Measurements from ENCODE around the gene CILP2.

Gene CILP2

DNA sequence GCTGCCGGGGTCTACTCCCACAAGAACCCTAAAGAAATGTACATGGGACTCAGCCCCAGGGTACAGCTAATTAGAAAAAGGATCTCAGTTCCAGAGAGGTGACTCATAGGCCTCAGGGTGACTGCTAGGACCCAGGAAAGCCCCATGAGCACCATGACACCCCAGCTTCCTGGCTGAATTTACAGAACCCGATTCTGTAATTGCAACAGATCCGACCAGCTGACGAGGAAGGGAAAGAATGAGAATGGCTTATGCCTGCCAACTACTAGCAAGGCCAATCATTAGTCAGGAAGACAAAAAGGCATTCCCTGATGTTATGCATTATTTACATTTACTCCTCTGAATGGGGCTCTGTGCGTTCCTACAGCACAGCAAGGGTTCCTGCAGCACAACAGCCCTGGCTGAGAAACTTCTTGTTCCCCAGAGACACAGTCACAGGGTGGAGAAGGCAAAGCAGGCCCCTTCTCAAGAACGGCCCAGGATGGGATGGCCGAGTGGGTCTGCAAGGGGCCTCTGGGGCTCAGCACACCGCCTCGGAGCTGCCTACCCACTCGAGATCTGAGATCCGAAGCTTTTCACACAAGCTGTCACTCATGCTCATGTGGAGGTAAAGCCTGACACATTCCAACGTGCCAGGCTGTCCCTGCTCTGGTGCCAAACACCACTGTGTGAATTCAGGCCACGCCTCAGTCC, 53.2 kb downstream of the CILP2 start:
- Histone ChIP-seq H3K4me1 (ENCODE audit: control insufficient read depth, insufficient read depth, low read length) (0 out of 2 replicates have a peak, but pooled peaks cover 1% of the 10 kb centered on the region), H3K36me3 (ENCODE audit: control insufficient read depth in 2 of 2, insufficient read depth in 1 of 2, low read length in 2 of 2) (peaks cover 0 to 7% of the 10 kb centered on the region in 2 experiments; a peak in 1 of 3 replicates), H3K9me3 (ENCODE audit: control insufficient read depth, insufficient read depth, low read depth, low read length) (no peaks in the 10 kb centered on the region), H3K27ac (ENCODE audit: extremely low read depth, low read depth, low read length) (no peak overlapping the region), H3K4me3 (ENCODE audit: low read depth, low read length) (no peak overlapping the region)
- peak; percentile 42; the same call in 1 of the 2 replicates for TF ChIP-seq ZNF335 (tag by site-specific recombination; conservative IDR thresholded peaks at IDR 0.05)
- TF ChIP-seq ZIC2 (tag by site-specific recombination; IDR thresholded peaks at IDR 0.05), result 0 out of 2 replicates have a peak, but pooled peaks have one; percentile 28
- TF ChIP-seq ZFP41 (tag by site-specific recombination; IDR thresholded peaks at IDR 0.05; ENCODE audit: borderline replicate concordance), result no peak
- peak; percentile 73 for TF ChIP-seq ZNF600 (tag by site-specific recombination; IDR thresholded peaks at IDR 0.05)
- no peak for TF ChIP-seq RBAK (tag by site-specific recombination; IDR thresholded peaks at IDR 0.05)
- POLR2A ChIA-PET, result interaction anchor here (0.6 kb wide), 1 partner anchor 29 kb away, joined by 5 read pairs; no protein-coding TSS in a partner anchor
- CTCF ChIA-PET, result no interaction called here

DNA sequence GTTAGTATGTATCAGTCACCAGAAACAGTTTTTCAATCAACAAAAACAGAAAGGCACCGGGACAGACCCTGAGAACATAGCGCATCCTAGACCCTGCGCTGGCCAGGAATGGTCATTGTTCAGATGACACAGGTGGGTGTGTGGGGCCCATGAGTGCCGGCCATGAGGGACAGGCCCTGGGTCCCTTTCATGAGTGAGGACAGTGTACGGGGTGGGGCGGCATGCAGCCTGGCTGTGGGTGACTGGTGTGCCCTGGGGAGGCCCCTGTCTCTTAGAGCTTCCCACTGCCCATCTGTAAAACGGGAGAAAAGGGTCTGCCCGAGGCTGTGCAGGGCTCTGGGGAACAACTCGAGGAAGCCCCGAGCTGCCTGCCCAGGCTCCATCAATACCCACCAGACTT, 54.6 kb downstream of the CILP2 start:
- peaks cover 0 to 7% of the 10 kb centered on the region in 2 experiments; a peak in 1 of 3 replicates for H3K36me3 ChIP-seq (ENCODE audit: control insufficient read depth in 2 of 2, insufficient read depth in 1 of 2, low read length in 2 of 2)
- ChIA-PET CTCF (no interaction called here), POLR2A (no interaction called here)
- H3K27ac ChIP-seq (ENCODE audit: extremely low read depth, low read depth, low read length), result no peak overlapping the region
- no peaks in the 10 kb centered on the region for H3K9me3 ChIP-seq (ENCODE audit: control insufficient read depth, insufficient read depth, low read depth, low read length)
- H3K4me3 ChIP-seq (ENCODE audit: low read depth, low read length), result no peak overlapping the region
- H3K4me1 ChIP-seq (ENCODE audit: control insufficient read depth, insufficient read depth, low read length), result no peaks in the 10 kb centered on the region
- TF ChIP-seq ZBTB1 (tag by site-specific recombination; IDR thresholded peaks at IDR 0.05), result no peak
- no peak for TF ChIP-seq ZNF585B (tag by site-specific recombination; IDR thresholded peaks at IDR 0.05)
- TF ChIP-seq, protein P1, sequence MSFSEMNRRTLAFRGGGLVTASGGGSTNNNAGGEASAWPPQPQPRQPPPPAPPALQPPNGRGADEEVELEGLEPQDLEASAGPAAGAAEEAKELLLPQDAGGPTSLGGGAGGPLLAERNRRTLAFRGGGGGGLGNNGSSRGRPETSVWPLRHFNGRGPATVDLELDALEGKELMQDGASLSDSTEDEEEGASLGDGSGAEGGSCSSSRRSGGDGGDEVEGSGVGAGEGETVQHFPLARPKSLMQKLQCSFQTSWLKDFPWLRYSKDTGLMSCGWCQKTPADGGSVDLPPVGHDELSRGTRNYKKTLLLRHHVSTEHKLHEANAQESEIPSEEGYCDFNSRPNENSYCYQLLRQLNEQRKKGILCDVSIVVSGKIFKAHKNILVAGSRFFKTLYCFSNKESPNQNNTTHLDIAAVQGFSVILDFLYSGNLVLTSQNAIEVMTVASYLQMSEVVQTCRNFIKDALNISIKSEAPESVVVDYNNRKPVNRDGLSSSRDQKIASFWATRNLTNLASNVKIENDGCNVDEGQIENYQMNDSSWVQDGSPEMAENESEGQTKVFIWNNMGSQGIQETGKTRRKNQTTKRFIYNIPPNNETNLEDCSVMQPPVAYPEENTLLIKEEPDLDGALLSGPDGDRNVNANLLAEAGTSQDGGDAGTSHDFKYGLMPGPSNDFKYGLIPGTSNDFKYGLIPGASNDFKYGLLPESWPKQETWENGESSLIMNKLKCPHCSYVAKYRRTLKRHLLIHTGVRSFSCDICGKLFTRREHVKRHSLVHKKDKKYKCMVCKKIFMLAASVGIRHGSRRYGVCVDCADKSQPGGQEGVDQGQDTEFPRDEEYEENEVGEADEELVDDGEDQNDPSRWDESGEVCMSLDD (tag by site-specific recombination; IDR thresholded peaks at IDR 0.05), result no peak
- no peak for TF ChIP-seq ZNF843 (tag by site-specific recombination; IDR thresholded peaks at IDR 0.05)
- no peak for TF ChIP-seq REPIN1 (tag by site-specific recombination; IDR thresholded peaks at IDR 0.05; ENCODE audit: low read depth)
- TF ChIP-seq ZNF248 (tag by site-specific recombination; IDR thresholded peaks at IDR 0.05), result no peak

DNA sequence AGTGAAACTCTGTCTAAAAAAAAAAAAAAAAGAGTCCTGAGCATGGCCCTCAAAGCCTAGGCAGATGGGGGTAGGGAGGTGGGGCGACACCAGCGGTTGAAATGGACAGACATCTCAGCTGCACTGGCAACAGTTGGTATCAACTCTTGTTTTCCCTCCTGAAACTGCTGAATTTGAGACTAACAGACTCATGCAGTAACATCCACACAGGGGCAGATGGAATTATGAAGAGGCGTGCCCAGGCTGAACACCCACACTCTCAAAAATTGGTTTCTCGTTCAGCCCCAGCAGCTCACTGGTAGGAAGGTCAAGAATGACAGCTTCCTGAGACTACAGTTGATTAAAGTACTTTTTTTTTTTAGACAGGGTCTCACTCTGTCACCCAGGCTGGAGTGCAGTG, 56.3 kb downstream of the CILP2 start:
- Histone ChIP-seq H3K36me3 (ENCODE audit: control insufficient read depth in 2 of 2, insufficient read depth in 1 of 2, low read length in 2 of 2) (peaks cover 0 to 7% of the 10 kb centered on the region in 2 experiments; a peak in 1 of 3 replicates), H3K27ac (ENCODE audit: extremely low read depth, low read depth, low read length) (no peak overlapping the region), H3K4me1 (ENCODE audit: control insufficient read depth, insufficient read depth, low read length) (no peaks in the 10 kb centered on the region), H3K4me3 (ENCODE audit: low read depth, low read length) (no peak overlapping the region), H3K9me3 (ENCODE audit: control insufficient read depth, insufficient read depth, low read depth, low read length) (no peaks in the 10 kb centered on the region)
- ChIA-PET CTCF (interaction anchor here (0.6 kb wide), 1 partner anchor 270 kb away, joined by 4 read pairs; no protein-coding TSS in a partner anchor), POLR2A (no interaction called here)
- no peak for TF ChIP-seq ZNF2 (tag by site-specific recombination; IDR thresholded peaks at IDR 0.05)
- TF ChIP-seq ZFHX2 (tag by site-specific recombination; conservative IDR thresholded peaks at IDR 0.05), result peak; percentile 29; the same call in 1 of the 2 replicates

DNA sequence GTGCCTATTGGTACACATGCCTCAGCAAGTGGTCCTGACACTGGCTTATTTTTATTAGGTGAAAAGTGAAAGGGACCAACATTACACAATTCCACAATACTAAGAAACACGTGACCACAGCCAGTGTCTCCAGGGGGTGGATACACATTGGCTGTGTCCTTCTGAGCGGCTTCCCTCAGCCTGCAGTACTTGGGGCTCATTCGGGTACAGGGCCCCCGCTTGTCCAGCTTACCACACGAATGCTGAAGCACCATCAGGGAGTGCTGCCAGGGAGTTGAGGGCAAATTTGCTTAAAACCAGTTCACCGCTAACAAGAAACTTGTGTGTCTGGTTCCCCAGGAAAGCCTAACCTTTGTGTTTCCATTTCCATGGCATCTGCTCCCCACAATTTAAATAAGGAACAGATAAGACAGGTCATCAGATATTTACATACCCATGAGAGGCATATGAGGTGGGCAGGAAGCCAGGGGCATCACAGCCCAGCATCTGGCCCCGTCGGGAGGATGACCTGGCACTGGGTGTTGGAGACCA, 57.2 kb downstream of the CILP2 start:
- POLR2A ChIA-PET, result interaction anchor here (1.0 kb wide), 1 partner anchor 22 kb away, joined by 3 read pairs; no protein-coding TSS in a partner anchor
- no peak overlapping the region for H3K4me3 ChIP-seq (ENCODE audit: low read depth, low read length)
- CTCF ChIA-PET, result interaction anchor here (1.4 kb wide), 1 partner anchor 41 kb away, joined by 4 read pairs; no protein-coding TSS in a partner anchor
- no peak overlapping the region for H3K27ac ChIP-seq (ENCODE audit: extremely low read depth, low read depth, low read length)
- H3K36me3 ChIP-seq (ENCODE audit: control insufficient read depth in 2 of 2, insufficient read depth in 1 of 2, low read length in 2 of 2), result peaks cover 0 to 7% of the 10 kb centered on the region in 2 experiments; a peak in 1 of 3 replicates
- H3K9me3 ChIP-seq (ENCODE audit: control insufficient read depth, insufficient read depth, low read depth, low read length), result no peaks in the 10 kb centered on the region
- no peak for TF ChIP-seq ZNF423 (tag by site-specific recombination; IDR thresholded peaks at IDR 0.05)
- peak; percentile 29; the same call in 1 of the 2 replicates for TF ChIP-seq GLIS1 (tag by site-specific recombination; IDR thresholded peaks at IDR 0.05)
- TF ChIP-seq ZNF843 (tag by site-specific recombination; IDR thresholded peaks at IDR 0.05), result no peak
- H3K4me1 ChIP-seq (ENCODE audit: control insufficient read depth, insufficient read depth, low read length), result no peaks in the 10 kb centered on the region
